Vagina (tissue), 2 donors: Measurements from ENCODE around the gene NFIA.

ENCODE experiments used
- CTCF ChIP-seq, 3 experiments: fragments of 450-650 bp in 2 of 3; fragments of 200-600 bp in 1 of 3; sonication (generic) in 1 of 3; IDR thresholded peaks; one replicate each; pipeline ENCODE4 v1.5.1; 2017 to 2019; ENCODE audit warnings: antibody characterized with exemption in 3 of 3, mild to moderate bottlenecking in 2 of 3, moderate library complexity in 2 of 3
- POLR2AphosphoS5 ChIP-seq, 2 donors: sonication (generic); formaldehyde crosslinking; IDR thresholded peaks; one replicate each; pipeline ENCODE4 v1.9.0; 2017; ENCODE audit warnings: antibody characterized with exemption in 2 of 2, mild to moderate bottlenecking in 2 of 2, low read depth in 1 of 2; ENCODE audit not compliant: insufficient read depth in 1 of 2

GRCh38 chr1:61201035-61201434, 118.7 kb downstream of the NFIA start:
- TF ChIP-seq CTCF (IDR thresholded peaks at IDR 0.05): no peak
- TF ChIP-seq POLR2AphosphoS5 (IDR thresholded peaks at IDR 0.05; ENCODE audit: insufficient read depth in 1 of 2, low read depth in 1 of 2): no peak
